GM23338 (cell line): ENCODE data around the gene SLC19A2. TPM values are rescaled to one million over a fixed set of nuclear protein-coding genes. Genes with fewer than 3 reads are reported as not detected.

Experiments used
- ATAC-seq: fragments of 200-7000 bp; cut with Tn5 transposase; 3 replicates; pipeline ENCODE4 v1.9.1; 2020
- DNase-seq: peaks from one replicate; pipeline ENCODE4 v3.0.0-alpha.2; 2015; ENCODE audit warnings: low spot score
- H2AFZ ChIP-seq: fragments of 200-600 bp; sonication (generic); 2 replicates; pipeline ENCODE4 v1.8.0; 2016; ENCODE audit warnings: antibody characterized with exemption, mild to moderate bottlenecking, moderate library complexity
- H3F3A ChIP-seq: fragments of 200-600 bp; sonication (generic); replicated peaks from 2 replicates; pipeline ENCODE4 v1.8.0; 2017; ENCODE audit warnings: antibody characterized with exemption, mixed run types, low read depth
- H3K27ac ChIP-seq: fragments of 200-600 bp; sonication (generic); 2 replicates; pipeline ENCODE4 v1.6.1; 2016; ENCODE audit warnings: low read depth
- H3K27me3 ChIP-seq: fragments of 200-600 bp; sonication (generic); 2 replicates; pipeline ENCODE4 v1.8.0; 2016; ENCODE audit warnings: mild to moderate bottlenecking, mixed run types, moderate library complexity; ENCODE audit not compliant: insufficient read depth
- H3K36me3 ChIP-seq: fragments of 200-600 bp; sonication (generic); 2 replicates; pipeline ENCODE4 v1.8.0; 2016; ENCODE audit warnings: mild to moderate bottlenecking; ENCODE audit not compliant: insufficient read depth
- H3K4me1 ChIP-seq: fragments of 200-600 bp; sonication (generic); 2 replicates; pipeline ENCODE4 v1.8.0; 2016; ENCODE audit warnings: mild to moderate bottlenecking, moderate library complexity; ENCODE audit not compliant: insufficient read depth
- H3K4me2 ChIP-seq: fragments of 200-600 bp; sonication (generic); 2 replicates; pipeline ENCODE4 v1.7.1; 2017; ENCODE audit warnings: mixed run types
- H3K4me3 ChIP-seq: fragments of 200-600 bp; sonication (generic); 2 replicates; pipeline ENCODE4 v1.6.1; 2016; ENCODE audit warnings: mixed run types
- H3K79me2 ChIP-seq: fragments of 200-600 bp; sonication (generic); replicated peaks from 2 replicates; pipeline ENCODE4 v1.8.0; 2017; ENCODE audit warnings: mild to moderate bottlenecking; ENCODE audit not compliant: insufficient read depth
- H3K9me2 ChIP-seq: fragments of 200-600 bp; sonication (generic); 2 replicates; pipeline ENCODE4 v1.8.0; 2017; ENCODE audit not compliant: insufficient read depth
- H4K20me1 ChIP-seq: fragments of 200-600 bp; sonication (generic); replicated peaks from 2 replicates; pipeline ENCODE4 v1.8.0; 2017; ENCODE audit warnings: mild to moderate bottlenecking; ENCODE audit not compliant: insufficient read depth
- H3K27ac Mint-ChIP-seq: 2 replicates; pipeline ENCODE4 v1.8.0; 2020; ENCODE audit warnings: inconsistent platforms, mild to moderate bottlenecking, moderate library complexity, mixed read lengths
- H3K27me3 Mint-ChIP-seq: 3 replicates; pipeline ENCODE4 v1.8.0; 2022; ENCODE audit warnings: low read depth, mild to moderate bottlenecking, moderate library complexity, mixed read lengths, inconsistent platforms; ENCODE audit not compliant: insufficient read depth, poor library complexity
- H3K36me3 Mint-ChIP-seq: 3 replicates; pipeline ENCODE4 v1.8.0; 2021; ENCODE audit warnings: low read depth, mild to moderate bottlenecking, inconsistent platforms, moderate library complexity, mixed read lengths
- H3K4me1 Mint-ChIP-seq: 3 replicates; pipeline ENCODE4 v1.8.0; 2020; ENCODE audit warnings: mild to moderate bottlenecking, inconsistent platforms, mixed read lengths
- H3K4me3 Mint-ChIP-seq: 3 replicates; pipeline ENCODE4 v1.8.0; 2021; ENCODE audit warnings: moderate library complexity, mild to moderate bottlenecking, inconsistent platforms, mixed read lengths
- H3K9me3 Mint-ChIP-seq: 3 replicates; pipeline ENCODE4 v1.8.0; 2020; ENCODE audit warnings: moderate library complexity, mild to moderate bottlenecking, inconsistent platforms, mixed read lengths
- CREB1 ChIP-seq: fragments of 250-450 bp; sonication (Bioruptor Pico); IDR thresholded peaks from 2 replicates; pipeline ENCODE4 v1.5.0; 2020; ENCODE audit warnings: low read depth, mild to moderate bottlenecking, moderate library complexity
- ETS1 ChIP-seq: IDR thresholded peaks from 2 replicates; pipeline ENCODE4 v1.6.1; 2016; ENCODE audit warnings: antibody characterized with exemption
- EZH2 ChIP-seq: fragments of 200-600 bp; sonication (generic); IDR thresholded peaks from one replicate; pipeline ENCODE4 v1.8.0; 2017; ENCODE audit warnings: antibody characterized with exemption, mild to moderate bottlenecking, low read depth; ENCODE audit not compliant: unreplicated experiment
- EZH2phosphoT487 ChIP-seq: fragments of 200-600 bp; sonication (generic); IDR thresholded peaks from one replicate; pipeline ENCODE4 v1.8.1; 2018; ENCODE audit warnings: antibody characterized with exemption; ENCODE audit not compliant: unreplicated experiment
- JUNB ChIP-seq: IDR thresholded peaks from one replicate; pipeline ENCODE4 v1.6.1; 2016; ENCODE audit warnings: antibody characterized with exemption; ENCODE audit not compliant: unreplicated experiment
- NANOG ChIP-seq: IDR thresholded peaks from 2 replicates; pipeline ENCODE4 v1.6.1; 2016; ENCODE audit warnings: antibody characterized with exemption, borderline replicate concordance
- POLR2AphosphoS5 ChIP-seq: IDR thresholded peaks from 2 replicates; pipeline ENCODE4 v1.6.1; 2016; ENCODE audit warnings: antibody characterized with exemption, low read depth
- REST ChIP-seq: IDR thresholded peaks from one replicate; pipeline ENCODE4 v1.6.1; 2018; ENCODE audit warnings: antibody characterized with exemption; ENCODE audit not compliant: unreplicated experiment
- STAT1 ChIP-seq: IDR thresholded peaks from one replicate; pipeline ENCODE4 v1.6.1; 2016; ENCODE audit warnings: antibody characterized with exemption; ENCODE audit not compliant: unreplicated experiment
- ZNF114 ChIP-seq: fragments of 250-450 bp; sonication (Bioruptor Pico); IDR thresholded peaks from 2 replicates; pipeline ENCODE4 v1.5.0; 2020; ENCODE audit warnings: mild to moderate bottlenecking, moderate library complexity
- ZNF331 ChIP-seq: fragments of 250-450 bp; sonication (Bioruptor Pico); IDR thresholded peaks from 2 replicates; pipeline ENCODE4 v1.5.0; 2020; ENCODE audit warnings: low read depth, mild to moderate bottlenecking, moderate library complexity
- ZNF462 ChIP-seq: fragments of 250-450 bp; sonication (Bioruptor Pico); IDR thresholded peaks from 2 replicates; pipeline ENCODE4 v1.5.0; 2020; ENCODE audit warnings: mild to moderate bottlenecking, moderate library complexity
- polyA plus RNA-seq: library from polyadenylated mRNA; unstranded; fragments of >200 nt; fragmentation: Nextera tagmentation; extraction: Ambion mirVana; gene quantifications from 2 replicates; pipeline ENCODE4 v1.2.1, GENCODE V29; 2016
- total RNA-seq: library from RNA; depleted of rRNA; stranded (reverse); fragments of >200 nt; shearing (Covaris generic); gene quantifications from 2 replicates; pipeline ENCODE4 v1.2.3, GENCODE V29; 2014
- TF ChIP-seq, protein P1 (sequence below), 2 experiments: fragments of 200-600 bp in 1 of 2; sonication (generic) in 1 of 2; conservative IDR thresholded peaks; 2 replicates each; pipeline versions ENCODE4 v1.5.1 to v1.6.1; 2016 to 2017; ENCODE audit warnings: antibody characterized with exemption in 2 of 2, low read depth in 2 of 2, mild to moderate bottlenecking in 2 of 2, moderate library complexity in 1 of 2

The SLC19A2 gene
- total and polyA plus RNA-seq, 2 experiments from 2014 or later = 11.1 to 39.1 TPM

- H3K27ac ChIP-seq = no peak overlapping the region
- no peak for ATAC-seq
These were observed 25.7 kb upstream of the SLC19A2 start for GRCh38 chr1:169511316-169512005.

More at GRCh38 chr1:169511316-169512005, 25.7 kb upstream of the SLC19A2 start:
- H3K36me3 ChIP-seq = no peaks in the 10 kb centered on the region
- no peak for DNase-seq
- H3K79me2 ChIP-seq = no peaks in the 10 kb centered on the region
- H3K9me2 ChIP-seq = no peaks in the 10 kb centered on the region
- H3K4me3 ChIP-seq = no peak overlapping the region
- no peaks in the 10 kb centered on the region for H3K9me3 Mint-ChIP-seq
- TF ChIP-seq ZNF114 = no peak
- TF ChIP-seq EZH2phosphoT487 = no peak
- no peak for TF ChIP-seq POLR2AphosphoS5
- TF ChIP-seq ZNF331 (CRISPR knock-in tag) = no peak
- TF ChIP-seq, protein P1, sequence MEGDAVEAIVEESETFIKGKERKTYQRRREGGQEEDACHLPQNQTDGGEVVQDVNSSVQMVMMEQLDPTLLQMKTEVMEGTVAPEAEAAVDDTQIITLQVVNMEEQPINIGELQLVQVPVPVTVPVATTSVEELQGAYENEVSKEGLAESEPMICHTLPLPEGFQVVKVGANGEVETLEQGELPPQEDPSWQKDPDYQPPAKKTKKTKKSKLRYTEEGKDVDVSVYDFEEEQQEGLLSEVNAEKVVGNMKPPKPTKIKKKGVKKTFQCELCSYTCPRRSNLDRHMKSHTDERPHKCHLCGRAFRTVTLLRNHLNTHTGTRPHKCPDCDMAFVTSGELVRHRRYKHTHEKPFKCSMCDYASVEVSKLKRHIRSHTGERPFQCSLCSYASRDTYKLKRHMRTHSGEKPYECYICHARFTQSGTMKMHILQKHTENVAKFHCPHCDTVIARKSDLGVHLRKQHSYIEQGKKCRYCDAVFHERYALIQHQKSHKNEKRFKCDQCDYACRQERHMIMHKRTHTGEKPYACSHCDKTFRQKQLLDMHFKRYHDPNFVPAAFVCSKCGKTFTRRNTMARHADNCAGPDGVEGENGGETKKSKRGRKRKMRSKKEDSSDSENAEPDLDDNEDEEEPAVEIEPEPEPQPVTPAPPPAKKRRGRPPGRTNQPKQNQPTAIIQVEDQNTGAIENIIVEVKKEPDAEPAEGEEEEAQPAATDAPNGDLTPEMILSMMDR (conservative IDR thresholded peaks at IDR 0.05; ENCODE audit: low read depth in 2 of 2) = no peak
- TF ChIP-seq ZNF462 (CRISPR knock-in tag) = no peak
- TF ChIP-seq ETS1 = no peak
- no peak for TF ChIP-seq CREB1 (CRISPR knock-in tag)
- TF ChIP-seq EZH2 = no peak
- no peak for TF ChIP-seq JUNB
- no peak for TF ChIP-seq STAT1
- no peak for TF ChIP-seq NANOG
- no peak for TF ChIP-seq REST
- no peaks in the 10 kb centered on the region for H3K27me3 Mint-ChIP-seq
- no peak overlapping the region for H2AFZ ChIP-seq
- no peaks in the 10 kb centered on the region for H3K27me3 ChIP-seq
- H3K4me3 Mint-ChIP-seq = no peak overlapping the region
- H3K4me2 ChIP-seq = no peak overlapping the region
- H3F3A ChIP-seq = no peaks in the 10 kb centered on the region
- no peaks in the 10 kb centered on the region; the same call in 1 of the 2 replicates for H3K4me1 ChIP-seq
- no peaks in the 10 kb centered on the region for H4K20me1 ChIP-seq
- no peaks in the 10 kb centered on the region for H3K36me3 Mint-ChIP-seq
- no peak overlapping the region for H3K27ac Mint-ChIP-seq
- peaks cover 6% of the 10 kb centered on the region for H3K4me1 Mint-ChIP-seq
